Chondrocyte (in vitro differentiated cells): ENCODE results near the gene ATP10A. TPM values are rescaled to one million over a fixed set of nuclear protein-coding genes. Genes with fewer than 3 reads are reported as not detected.

Experiments used
- DNase-seq: peaks from one replicate; pipeline ENCODE4 v3.0.0; 2021; ENCODE audit warnings: mixed read lengths, low spot score
- H3K27ac Mint-ChIP-seq: one replicate; pipeline ENCODE4 v1.8.0; 2021; ENCODE audit warnings: mild to moderate bottlenecking, moderate library complexity, mixed read lengths; ENCODE audit not compliant: unreplicated experiment
- H3K27me3 Mint-ChIP-seq: 2 replicates; pipeline ENCODE4 v1.8.0; 2021; ENCODE audit warnings: low read depth, mixed read lengths
- H3K36me3 Mint-ChIP-seq: 2 replicates; pipeline ENCODE4 v1.8.0; 2021; ENCODE audit warnings: low read depth, mixed read lengths
- H3K4me1 Mint-ChIP-seq: 2 replicates; pipeline ENCODE4 v1.8.0; 2021; ENCODE audit warnings: low read depth, mild to moderate bottlenecking, mixed read lengths
- H3K4me3 Mint-ChIP-seq: one replicate; pipeline ENCODE4 v1.8.0; 2021; ENCODE audit warnings: mild to moderate bottlenecking, moderate library complexity, mixed read lengths; ENCODE audit not compliant: unreplicated experiment
- H3K9me3 Mint-ChIP-seq: 2 replicates; pipeline ENCODE4 v1.8.0; 2021; ENCODE audit warnings: low read depth, mixed read lengths
- CTCF ChIP-seq: fragments of 200-600 bp; sonication (generic); IDR thresholded peaks from 2 replicates; pipeline ENCODE4 v1.5.0; 2021; ENCODE audit warnings: antibody characterized with exemption, mild to moderate bottlenecking, moderate library complexity
- total RNA-seq: library from RNA; stranded (reverse); gene quantifications from 3 replicates; pipeline ENCODE4 v1.2.1, GENCODE V29; 2021

Gene ATP10A
- total RNA-seq, 1 donor from 2014 or later, result 163 TPM

- Mint-ChIP-seq H3K27me3 (no peaks in the 10 kb centered on the region), H3K9me3 (no peaks in the 10 kb centered on the region), H3K4me1 (peaks cover 72% of the 10 kb centered on the region), H3K4me3 (no peak overlapping the region), H3K27ac (peak overlapping the region; percentile 67), H3K36me3 (peaks cover 13% of the 10 kb centered on the region)
- TF ChIP-seq CTCF, result no peak
- no peak for DNase-seq
Measured at GRCh38 chr15:25743548-25744275, 119.4 kb downstream of the ATP10A start.

GRCh38 chr15:25742776-25743547 lies 120.2 kb downstream of the ATP10A start:
- peaks cover 13% of the 10 kb centered on the region for H3K36me3 Mint-ChIP-seq
- H3K27me3 Mint-ChIP-seq, result no peaks in the 10 kb centered on the region
- no peak overlapping the region for H3K4me3 Mint-ChIP-seq
- H3K27ac Mint-ChIP-seq, result peak overlapping the region; percentile 67
- H3K9me3 Mint-ChIP-seq, result no peaks in the 10 kb centered on the region
- H3K4me1 Mint-ChIP-seq, result peaks cover 80% of the 10 kb centered on the region
- TF ChIP-seq CTCF, result no peak
- no peak for DNase-seq

- no peak for DNase-seq
- Mint-ChIP-seq H3K9me3 (no peaks in the 10 kb centered on the region), H3K27ac (peak overlapping the region; percentile 67), H3K27me3 (no peaks in the 10 kb centered on the region), H3K4me1 (peaks cover 87% of the 10 kb centered on the region), H3K4me3 (no peak overlapping the region), H3K36me3 (peaks cover 13% of the 10 kb centered on the region)
- TF ChIP-seq CTCF, result no peak
Measured at GRCh38 chr15:25742041-25742730, 120.9 kb downstream of the ATP10A start.

- Mint-ChIP-seq H3K4me3 (no peak overlapping the region), H3K4me1 (peaks cover 90% of the 10 kb centered on the region), H3K36me3 (peaks cover 13% of the 10 kb centered on the region), H3K27me3 (no peaks in the 10 kb centered on the region), H3K9me3 (no peaks in the 10 kb centered on the region), H3K27ac (peak overlapping the region; percentile 67)
- no peak for TF ChIP-seq CTCF
- no peak for DNase-seq
Measured at GRCh38 chr15:25741256-25741580, 121.9 kb downstream of the ATP10A start.
